ENCODE results near the gene ITGB1. TPM values are rescaled to one million over a fixed set of nuclear protein-coding genes. Genes with fewer than 3 reads are reported as not detected.

ITGB1 gene
- total and polyA plus RNA-seq, 8 donors, result 57.9 to 909 (median 176) TPM

- no peaks in the 10 kb centered on the region for H3K9me3 ChIP-seq
- 86 to 99% (median 97%) methylated on average over 4 of the region's 4 CpGs for WGBS, 5 donors
- intact Hi-C loops (cut with DNase I; ENCODE audit: low total_unique reads), result no loop called here
- peaks cover 15 to 45% (median 23%) of the 10 kb centered on the region in 4 donors for H3K4me1 ChIP-seq
- no peaks in the 10 kb centered on the region for H3K27me3 ChIP-seq
- H3K36me3 ChIP-seq, result no peaks in the 10 kb centered on the region
- DNase-seq, result no peak
- H3K4me3 ChIP-seq, result no peak overlapping the region
- peak overlapping the region in 1 of 5 donors; percentile 1 for H3K27ac ChIP-seq
- TF ChIP-seq EP300 (IDR thresholded peaks at IDR 0.05) (no peak), POLR2A (IDR thresholded peaks at IDR 0.05) (no peak), POLR2AphosphoS5 (IDR thresholded peaks at IDR 0.05) (no peak), CTCF (IDR thresholded peaks at IDR 0.05) (no peak)
Observed at GRCh38 chr10:32984003-32984600, 26.1 kb upstream of the ITGB1 start.

DNA sequence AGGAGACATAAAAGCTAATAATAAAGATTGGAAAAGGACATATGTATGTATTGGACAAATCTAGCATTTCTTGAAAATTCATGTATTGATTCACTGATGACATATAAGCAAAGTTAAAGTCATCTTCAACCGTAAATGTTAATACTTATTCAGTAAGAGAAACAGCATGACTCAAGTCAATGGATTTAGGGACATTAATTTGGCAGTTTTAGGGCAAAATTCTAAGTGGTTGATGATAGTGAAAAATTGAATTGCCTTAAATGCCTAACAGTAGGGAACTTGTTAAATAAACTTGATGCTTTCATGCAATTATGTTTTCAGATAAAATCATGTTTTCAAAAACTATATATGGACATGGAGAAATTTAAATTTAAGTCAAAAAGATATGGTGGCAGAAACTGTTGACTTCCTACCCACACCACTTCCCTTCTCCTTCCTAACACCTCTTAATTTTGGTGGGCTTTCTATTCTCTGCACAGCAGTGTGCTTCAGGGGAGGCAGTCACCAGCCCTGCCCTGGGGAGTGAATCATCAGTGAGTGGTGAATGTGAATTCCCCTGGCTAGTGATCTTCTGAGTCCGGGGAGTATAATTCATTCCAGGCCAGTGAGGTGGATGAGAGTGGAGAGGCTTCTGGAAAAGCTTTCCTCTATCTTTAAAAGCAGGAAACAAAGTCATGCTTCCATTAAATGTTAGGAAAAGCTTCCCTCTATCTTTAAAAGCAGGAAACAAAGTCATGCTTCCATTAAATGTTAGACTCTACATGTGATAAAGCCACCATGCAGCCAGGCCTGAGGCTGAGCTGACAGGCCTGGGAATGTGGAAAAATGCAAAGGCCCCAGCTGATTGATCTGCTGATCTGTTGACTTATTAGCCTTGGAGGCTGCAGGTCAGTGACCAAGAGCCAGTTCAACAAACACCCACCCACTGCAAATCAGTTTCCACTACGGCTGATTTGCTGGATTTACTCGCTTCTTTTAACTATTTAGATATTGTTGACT, 25.2 kb upstream of the ITGB1 start:
- Histone ChIP-seq H3K27me3 (no peaks in the 10 kb centered on the region), H3K4me3 (no peak overlapping the region), H3K9me3 (no peaks in the 10 kb centered on the region), H3K36me3 (no peaks in the 10 kb centered on the region), H3K4me1 (peaks cover 15 to 45% (median 23%) of the 10 kb centered on the region in 4 donors), H3K27ac (peak overlapping the region in 3 of 5 donors; percentile 1 to 89 (median 87))
- 68 to 79% (median 75%) methylated on average over 4 of the region's 4 CpGs for WGBS, 5 donors
- DNase-seq, result no peak
- intact Hi-C loops (cut with DNase I; ENCODE audit: low total_unique reads), result no loop called here
- TF ChIP-seq CTCF (IDR thresholded peaks at IDR 0.05) (no peak), POLR2AphosphoS5 (IDR thresholded peaks at IDR 0.05) (peak in 1 of 3 donors; percentile 13)

DNA sequence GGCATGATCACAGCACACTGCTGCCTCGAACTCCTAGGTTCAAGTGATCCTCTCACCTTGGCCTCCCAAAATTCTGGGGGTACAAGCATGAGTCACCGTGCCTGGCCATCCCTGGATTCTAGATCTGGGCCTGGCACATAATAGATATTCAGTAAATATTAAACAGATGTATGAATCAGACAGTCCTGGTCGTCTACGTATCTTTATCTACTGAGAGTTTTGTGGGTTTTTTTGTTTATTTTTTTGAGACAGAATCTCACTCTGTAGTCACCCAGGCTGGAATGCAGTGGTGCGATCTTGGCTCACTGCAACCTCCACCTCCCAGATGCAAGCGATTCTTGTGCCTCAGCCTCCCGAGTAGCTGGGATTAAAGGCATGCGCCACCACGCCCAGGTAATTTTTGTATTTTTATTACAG, 24.3 kb upstream of the ITGB1 start:
- Histone ChIP-seq H3K27ac (peak overlapping the region; percentile 75 to 91 (median 89)), H3K4me1 (peaks cover 15 to 45% (median 23%) of the 10 kb centered on the region in 4 donors), H3K9me3 (no peaks in the 10 kb centered on the region), H3K27me3 (no peaks in the 10 kb centered on the region), H3K4me3 (no peak overlapping the region), H3K36me3 (no peaks in the 10 kb centered on the region)
- no peak for TF ChIP-seq CTCF (IDR thresholded peaks at IDR 0.05)
- no peak for TF ChIP-seq EP300 (IDR thresholded peaks at IDR 0.05)
- no peak for TF ChIP-seq POLR2A (IDR thresholded peaks at IDR 0.05)
- TF ChIP-seq POLR2AphosphoS5 (IDR thresholded peaks at IDR 0.05), result no peak
- WGBS, 5 donors, result 51 to 66% (median 60%) methylated on average over 9 of the region's 9 CpGs
- no peak for DNase-seq
- intact Hi-C loops (cut with DNase I; ENCODE audit: low total_unique reads), result no loop called here

DNA sequence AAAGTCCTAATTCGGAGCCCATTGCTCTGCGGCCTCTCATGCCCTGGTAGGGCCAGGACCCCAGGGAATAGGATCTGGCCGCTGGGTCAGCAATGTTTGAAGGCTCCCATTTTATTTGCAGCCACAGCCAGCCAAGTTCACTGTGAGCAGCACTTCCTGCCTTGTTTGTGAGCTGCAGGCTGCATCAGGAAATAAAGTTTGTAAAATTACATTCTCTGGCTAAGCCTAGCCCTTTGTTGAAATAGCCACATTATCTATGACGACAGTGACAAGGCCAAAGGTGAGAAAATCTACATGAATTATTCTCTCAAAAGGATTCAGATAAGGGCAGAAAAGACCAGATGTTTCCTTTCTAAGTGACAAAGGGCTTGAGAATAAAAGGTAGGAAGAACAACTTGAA, 23.7 kb upstream of the ITGB1 start:
- H3K27ac ChIP-seq, result peak overlapping the region; percentile 79 to 91 (median 89)

More for the DNA sequence above, 23.7 kb upstream of the ITGB1 start:
- Histone ChIP-seq H3K4me3 (no peak overlapping the region), H3K27me3 (no peaks in the 10 kb centered on the region), H3K4me1 (peaks cover 15 to 45% (median 23%) of the 10 kb centered on the region in 4 donors), H3K36me3 (no peaks in the 10 kb centered on the region), H3K9me3 (no peaks in the 10 kb centered on the region)
- intact Hi-C loops (cut with DNase I; ENCODE audit: low total_unique reads), result no loop called here
- peak; percentile 50 to 90 for DNase-seq
- TF ChIP-seq POLR2AphosphoS5 (IDR thresholded peaks at IDR 0.05) (peak in 2 of 3 donors; percentile 79 to 81), POLR2A (IDR thresholded peaks at IDR 0.05) (no peak)
- 23 to 44% (median 41%) methylated on average over 4 of the region's 4 CpGs for WGBS, 5 donors
